ENCODE results near the gene ECHS1. TPM values are rescaled to one million over a fixed set of nuclear protein-coding genes. Genes with fewer than 3 reads are reported as not detected.

The ECHS1 gene
- total RNA-seq, 1 donor from 2014 or later = 77.4 TPM

GRCh38 chr10:133397938-133398337 lies 24.8 kb upstream of the ECHS1 start:
- Histone ChIP-seq H2AFZ (replicated peaks) (no peak overlapping the region), H3F3A (ENCODE audit: low read depth) (peaks cover 9% of the 10 kb centered on the region), H3K36me3 (no peaks in the 10 kb centered on the region), H3K4me3 (no peak overlapping the region), H3K4me1 (peaks cover 11% of the 10 kb centered on the region), H3K4me2 (no peak overlapping the region), H4K20me1 (ENCODE audit: low read depth) (peaks cover 6% of the 10 kb centered on the region), H3K27ac (no peak overlapping the region), H3K27me3 (no peaks in the 10 kb centered on the region), H3K9ac (no peak overlapping the region), H3K9me3 (ENCODE audit: low read depth) (no peaks in the 10 kb centered on the region), H3K79me2 (ENCODE audit: low read depth) (peaks cover 53% of the 10 kb centered on the region)
- peaks cover 25% of the 10 kb centered on the region for H3K36me3 Mint-ChIP-seq
- H3K4me1 Mint-ChIP-seq = peaks cover 11% of the 10 kb centered on the region
- H3K9me3 Mint-ChIP-seq = no peaks in the 10 kb centered on the region
- TF ChIP-seq EZH2 (IDR thresholded peaks at IDR 0.05) (no peak), EZH2phosphoT487 (IDR thresholded peaks at IDR 0.05) (no peak), CTCF (IDR thresholded peaks at IDR 0.05) (no peak)
- DNase-seq (ENCODE audit: low spot score) = no peak
- H3K27me3 Mint-ChIP-seq (ENCODE audit: insufficient read depth, low read depth) = peaks cover 5% of the 10 kb centered on the region
- H3K4me3 Mint-ChIP-seq = no peak overlapping the region
- no peak overlapping the region for H3K27ac Mint-ChIP-seq

GRCh38 chr10:133396035-133396624 lies 23.0 kb upstream of the ECHS1 start:
- no peak for DNase-seq (ENCODE audit: low spot score)
- no peaks in the 10 kb centered on the region for H3K36me3 ChIP-seq
- Mint-ChIP-seq H3K4me1 (peaks cover 11% of the 10 kb centered on the region), H3K27me3 (ENCODE audit: insufficient read depth, low read depth) (peaks cover 5% of the 10 kb centered on the region), H3K27ac (no peak overlapping the region), H3K9me3 (no peaks in the 10 kb centered on the region), H3K36me3 (peaks cover 15% of the 10 kb centered on the region), H3K4me3 (peak overlapping the region; percentile 98)
- TF ChIP-seq CTCF (IDR thresholded peaks at IDR 0.05) (no peak), EZH2 (IDR thresholded peaks at IDR 0.05) (no peak), EZH2phosphoT487 (IDR thresholded peaks at IDR 0.05) (no peak)
- H2AFZ ChIP-seq (replicated peaks) = no peak overlapping the region
- peaks cover 9% of the 10 kb centered on the region for H3F3A ChIP-seq (ENCODE audit: low read depth)
- H3K4me1 ChIP-seq = peaks cover 11% of the 10 kb centered on the region
- H3K9ac ChIP-seq = no peak overlapping the region
- H3K27me3 ChIP-seq = no peaks in the 10 kb centered on the region
- H3K4me2 ChIP-seq = no peak overlapping the region
- H3K79me2 ChIP-seq (ENCODE audit: low read depth) = peaks cover 52% of the 10 kb centered on the region
- H4K20me1 ChIP-seq (ENCODE audit: low read depth) = peaks cover 6% of the 10 kb centered on the region
- H3K9me3 ChIP-seq (ENCODE audit: low read depth) = no peaks in the 10 kb centered on the region
- no peak overlapping the region for H3K27ac ChIP-seq
- H3K4me3 ChIP-seq = no peak overlapping the region

- Mint-ChIP-seq H3K27ac (peak overlapping the region; percentile 92), H3K9me3 (no peaks in the 10 kb centered on the region), H3K36me3 (peaks cover 10% of the 10 kb centered on the region), H3K27me3 (ENCODE audit: insufficient read depth, low read depth) (peaks cover 5% of the 10 kb centered on the region), H3K4me1 (peaks cover 16% of the 10 kb centered on the region), H3K4me3 (peak overlapping the region; percentile 98)
- Histone ChIP-seq H2AFZ (replicated peaks) (peak overlapping the region; percentile 19), H3F3A (ENCODE audit: low read depth) (peaks cover 9% of the 10 kb centered on the region), H3K4me1 (peaks cover 11% of the 10 kb centered on the region), H3K27me3 (no peaks in the 10 kb centered on the region), H3K79me2 (ENCODE audit: low read depth) (peaks cover 44% of the 10 kb centered on the region), H3K27ac (peak overlapping the region; percentile 16), H3K9ac (peak overlapping the region; percentile 78), H3K36me3 (no peaks in the 10 kb centered on the region), H4K20me1 (ENCODE audit: low read depth) (peaks cover 6% of the 10 kb centered on the region), H3K4me2 (peak overlapping the region; percentile 99), H3K4me3 (peak overlapping the region; percentile 96), H3K9me3 (ENCODE audit: low read depth) (no peaks in the 10 kb centered on the region)
- DNase-seq (ENCODE audit: low spot score) = peak; percentile 12
- TF ChIP-seq EZH2 (IDR thresholded peaks at IDR 0.05) (no peak), CTCF (IDR thresholded peaks at IDR 0.05) (no peak), EZH2phosphoT487 (IDR thresholded peaks at IDR 0.05) (no peak)
Measured at GRCh38 chr10:133394801-133395221, 21.7 kb upstream of the ECHS1 start.
